Memory B cell (primary cell): Measurements from ENCODE around the gene SLC25A25.
A peak's percentile ranks its signal among the peaks of the same experiment; 100 is the strongest.
"Not testable (repeated sequence)": the region's sequence is repeated elsewhere in the genome, so short reads cannot be mapped to it uniquely, and the experiment has no call there.

ENCODE experiments used
- ATAC-seq: fragments of 150-1000 bp; cut with Tn5 transposase; 2 replicates; pipeline ENCODE4 v1.10.0; 2021; ENCODE audit warnings: low read depth, mild to moderate bottlenecking, moderate library complexity
- DNase-seq, 2 donors: peaks; one replicate each; pipeline ENCODE4 v3.0.0; 2022; ENCODE audit warnings: low spot score in 2 of 2
- H3K27ac Mint-ChIP-seq: one replicate; pipeline ENCODE4 v1.8.0; 2022; ENCODE audit warnings: mild to moderate bottlenecking, moderate library complexity, mixed read lengths
- H3K27me3 Mint-ChIP-seq: one replicate; pipeline ENCODE4 v1.8.0; 2022; ENCODE audit warnings: mixed read lengths
- H3K36me3 Mint-ChIP-seq: one replicate; pipeline ENCODE4 v1.8.0; 2022; ENCODE audit warnings: mild to moderate bottlenecking, mixed read lengths
- H3K4me1 Mint-ChIP-seq: one replicate; pipeline ENCODE4 v1.8.0; 2022; ENCODE audit warnings: mixed read lengths
- H3K4me3 Mint-ChIP-seq: one replicate; pipeline ENCODE4 v1.8.0; 2022; ENCODE audit warnings: mild to moderate bottlenecking, moderate library complexity, mixed read lengths
- H3K9me3 Mint-ChIP-seq: one replicate; pipeline ENCODE4 v1.8.0; 2022; ENCODE audit warnings: mixed read lengths

SLC25A25 gene

DNA sequence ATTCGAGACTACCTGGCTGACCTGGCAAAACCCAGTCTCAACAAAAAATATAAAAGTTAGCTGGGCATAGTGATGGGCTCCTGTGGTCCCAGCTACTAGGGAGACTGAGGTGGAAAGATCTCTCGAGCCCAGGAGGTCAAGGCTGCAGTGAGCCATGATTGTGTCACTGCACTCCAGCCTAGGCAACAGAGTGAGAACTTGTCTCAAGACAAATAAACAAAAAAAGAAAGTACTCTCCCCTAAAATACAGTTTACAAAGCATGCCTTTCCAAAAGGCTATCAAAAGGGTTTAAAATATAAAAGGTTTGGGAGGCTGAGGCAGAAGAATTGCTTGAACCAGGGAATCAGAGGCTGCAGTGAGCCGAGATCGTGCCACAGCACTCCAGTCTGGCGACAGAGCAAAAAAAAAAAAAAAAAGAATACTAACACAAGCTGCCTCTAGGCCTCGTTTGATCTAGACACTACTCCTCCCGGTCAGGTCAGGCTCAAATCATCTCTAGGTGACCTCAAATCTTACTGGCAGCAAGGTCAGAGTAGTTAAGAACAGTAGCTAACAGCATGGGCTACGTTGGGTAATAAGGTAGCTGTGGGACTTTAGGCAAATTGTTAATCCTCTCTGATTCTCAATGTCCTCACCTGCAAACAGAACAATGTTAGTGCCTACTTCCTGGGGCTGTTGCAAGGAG, 10.2 kb upstream of the SLC25A25 start:
- Mint-ChIP-seq H3K4me3 (no peak overlapping the region), H3K4me1 (peaks cover 19% of the 10 kb centered on the region), H3K36me3 (no peaks in the 10 kb centered on the region), H3K9me3 (no peaks in the 10 kb centered on the region), H3K27me3 (peaks cover 2% of the 10 kb centered on the region), H3K27ac (no peak overlapping the region)
- DNase-seq (no peak), ATAC-seq (no peak)

GRCh38 chr9:128059365-128059983, 8.6 kb upstream of the SLC25A25 start:
- Mint-ChIP-seq H3K4me1 (peaks cover 17% of the 10 kb centered on the region), H3K36me3 (no peaks in the 10 kb centered on the region), H3K9me3 (no peaks in the 10 kb centered on the region), H3K27me3 (no peaks in the 10 kb centered on the region), H3K4me3 (no peak overlapping the region), H3K27ac (no peak overlapping the region)
- ATAC-seq: no peak
- DNase-seq: no peak

GRCh38 chr9:128061275-128061960, 6.6 kb upstream of the SLC25A25 start:
- H3K4me3 Mint-ChIP-seq: peak overlapping the region; percentile 56
- H3K9me3 Mint-ChIP-seq: no peaks in the 10 kb centered on the region
- peaks cover 3% of the 10 kb centered on the region for H3K36me3 Mint-ChIP-seq
- peaks cover 32% of the 10 kb centered on the region for H3K4me1 Mint-ChIP-seq
- ATAC-seq (peak; percentile 39), DNase-seq (no peak)
- no peaks in the 10 kb centered on the region for H3K27me3 Mint-ChIP-seq
- peak overlapping the region; percentile 71 for H3K27ac Mint-ChIP-seq

DNA sequence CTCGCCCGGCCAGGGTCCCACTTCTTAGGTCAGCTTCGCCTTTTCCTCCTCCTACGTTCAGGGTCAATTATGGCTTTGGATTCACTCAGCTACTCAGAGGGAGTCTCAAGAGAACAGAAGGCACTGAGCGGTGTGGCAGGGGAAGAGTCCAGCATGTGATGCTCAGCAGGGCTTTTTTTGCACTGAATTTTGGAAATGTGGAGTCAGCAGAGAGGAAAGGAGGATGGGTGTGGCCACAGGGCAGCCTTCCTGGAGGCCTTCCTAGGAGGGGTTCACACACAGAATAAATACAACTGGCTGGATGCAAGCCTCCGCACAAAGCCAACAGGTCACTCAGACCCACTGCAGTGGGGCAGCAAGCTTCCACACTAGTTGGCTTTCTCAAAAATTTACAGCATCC, 5.8 kb upstream of the SLC25A25 start:
- Mint-ChIP-seq H3K9me3 (no peaks in the 10 kb centered on the region), H3K4me1 (peaks cover 32% of the 10 kb centered on the region), H3K27ac (peak overlapping the region; percentile 18), H3K27me3 (no peaks in the 10 kb centered on the region), H3K36me3 (peaks cover 3% of the 10 kb centered on the region), H3K4me3 (peak overlapping the region; percentile 56)
- DNase-seq (no peak), ATAC-seq (no peak)

DNA sequence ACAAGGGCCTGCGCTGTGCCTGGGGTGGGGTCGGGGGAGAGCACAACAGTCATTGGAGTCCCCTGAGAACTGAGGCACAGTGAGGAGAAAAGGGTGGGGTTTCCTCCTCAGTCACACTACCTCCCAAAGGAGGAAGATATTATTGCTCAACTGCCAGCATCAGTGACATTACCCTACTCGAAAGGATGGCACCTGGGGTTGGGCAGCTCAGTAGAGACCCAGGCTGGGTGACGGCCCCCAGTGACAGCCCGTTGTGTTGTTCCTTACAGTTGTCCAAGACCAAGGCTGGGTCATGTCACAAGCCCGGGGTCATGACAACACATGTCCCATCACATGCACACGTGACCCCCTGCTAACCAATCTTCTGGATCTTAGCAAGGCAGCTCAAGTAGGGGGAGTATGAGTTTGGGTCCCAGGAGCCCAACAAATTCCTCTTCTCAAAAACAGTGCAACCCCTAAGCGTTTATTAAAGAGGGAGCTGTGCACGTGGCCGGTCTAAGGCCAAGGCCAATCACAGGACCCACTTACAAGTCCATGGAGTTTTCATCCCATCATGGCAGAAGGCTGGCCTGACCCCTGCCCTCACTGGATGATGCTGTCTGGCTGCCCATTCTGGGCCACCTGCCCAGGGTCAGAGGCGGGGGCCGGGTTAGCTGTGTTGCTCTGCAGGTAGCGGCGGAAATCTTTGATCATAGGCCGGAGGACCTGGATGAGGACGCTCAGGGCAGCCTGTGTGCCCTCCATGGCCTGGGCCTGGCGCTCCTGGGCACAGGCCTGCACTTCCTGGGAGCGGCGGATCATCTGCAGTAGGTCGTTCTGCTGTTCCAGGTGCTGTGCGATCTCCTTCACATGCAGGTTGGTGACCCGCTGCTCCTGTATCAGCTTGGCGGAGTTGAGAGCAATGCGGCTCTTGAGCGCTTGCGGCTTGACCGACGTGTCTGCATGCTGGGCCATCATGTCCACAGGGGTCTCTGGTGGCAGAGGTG, 4.9 kb upstream of the SLC25A25 start:
- H3K4me1 Mint-ChIP-seq: peaks cover 32% of the 10 kb centered on the region
- H3K9me3 Mint-ChIP-seq: no peaks in the 10 kb centered on the region
- no peak for ATAC-seq
- H3K27ac Mint-ChIP-seq: peak overlapping the region; percentile 18
- H3K27me3 Mint-ChIP-seq: no peaks in the 10 kb centered on the region
- DNase-seq: no peak
- H3K4me3 Mint-ChIP-seq: peak overlapping the region; percentile 56
- peaks cover 3% of the 10 kb centered on the region for H3K36me3 Mint-ChIP-seq

GRCh38 chr9:128065907-128066712, 1.9 kb upstream of the SLC25A25 start:
- Mint-ChIP-seq H3K27ac (no peak overlapping the region), H3K9me3 (no peaks in the 10 kb centered on the region), H3K4me1 (peaks cover 43% of the 10 kb centered on the region), H3K4me3 (no peak overlapping the region), H3K36me3 (peaks cover 3% of the 10 kb centered on the region), H3K27me3 (no peaks in the 10 kb centered on the region)
- ATAC-seq (no peak), DNase-seq (no peak)

GRCh38 chr9:128066713-128067644, 1.1 kb upstream of the SLC25A25 start, which contains the start of gene NAIF1:
Gene NAIF1, minus strand, starts transcription at chr9:128067320. Its CDS starts 219 bp downstream, at chr9:128067101.
- peak within 1 kb of the TSS; percentile 85 for H3K4me3 Mint-ChIP-seq
- peaks cover 3% of the 10 kb centered on the region for H3K36me3 Mint-ChIP-seq
- DNase-seq: peak; percentile 94 to 96
- no peak within 1 kb of the TSS for H3K27ac Mint-ChIP-seq
- ATAC-seq: peak; percentile 67
- no peaks in the 10 kb centered on the region for H3K9me3 Mint-ChIP-seq
- peaks cover 41% of the 10 kb centered on the region for H3K4me1 Mint-ChIP-seq
- no peaks in the 10 kb centered on the region for H3K27me3 Mint-ChIP-seq

GRCh38 chr9:128068386-128069205, 564 bp downstream of the SLC25A25 start:
- ATAC-seq (no peak), DNase-seq (peak in 1 of 2 donors; percentile 32)
- Mint-ChIP-seq H3K4me3 (peak overlapping the region; percentile 85), H3K36me3 (peaks cover 3% of the 10 kb centered on the region), H3K27me3 (no peaks in the 10 kb centered on the region), H3K27ac (peak overlapping the region; percentile 64), H3K4me1 (peaks cover 43% of the 10 kb centered on the region), H3K9me3 (no peaks in the 10 kb centered on the region)

DNA sequence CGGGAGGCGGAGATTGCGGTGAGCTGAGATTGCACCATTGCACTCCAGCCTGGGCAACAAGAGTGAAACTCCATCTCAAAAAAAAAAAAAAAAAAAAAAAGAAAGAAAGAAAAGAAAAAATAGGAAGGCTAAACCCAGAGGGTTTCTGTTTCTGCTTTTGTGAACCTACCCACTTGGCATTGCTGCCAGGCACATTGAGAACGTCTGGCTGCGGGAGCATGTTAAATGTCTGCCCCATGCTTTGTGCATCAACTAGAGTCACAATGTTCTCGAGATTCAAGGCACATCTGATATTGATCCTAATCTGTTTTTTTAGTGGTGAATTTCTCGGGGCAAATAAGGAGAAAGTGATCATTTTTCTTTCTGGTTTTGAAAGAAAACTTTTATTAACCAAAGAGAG, 2.8 kb downstream of the SLC25A25 start:
- H3K4me1 Mint-ChIP-seq: peaks cover 33% of the 10 kb centered on the region

GRCh38 chr9:128071475-128071874, 3.4 kb downstream of the SLC25A25 start:
- DNase-seq, ATAC-seq, H3K36me3 Mint-ChIP-seq, H3K9me3 Mint-ChIP-seq, H3K27me3 Mint-ChIP-seq: not testable (repeated sequence)
- H3K27ac Mint-ChIP-seq: peak overlapping the region; percentile 87
- H3K4me3 Mint-ChIP-seq: peak overlapping the region; percentile 52
- peaks cover 27% of the 10 kb centered on the region for H3K4me1 Mint-ChIP-seq

More for the DNA sequence above, 2.8 kb downstream of the SLC25A25 start:
- H3K4me3 Mint-ChIP-seq: no peak overlapping the region
- no peak for ATAC-seq
- H3K27me3 Mint-ChIP-seq: no peaks in the 10 kb centered on the region
- no peak for DNase-seq
- H3K27ac Mint-ChIP-seq: no peak overlapping the region
- no peaks in the 10 kb centered on the region for H3K9me3 Mint-ChIP-seq
- H3K36me3 Mint-ChIP-seq: no peaks in the 10 kb centered on the region

DNA sequence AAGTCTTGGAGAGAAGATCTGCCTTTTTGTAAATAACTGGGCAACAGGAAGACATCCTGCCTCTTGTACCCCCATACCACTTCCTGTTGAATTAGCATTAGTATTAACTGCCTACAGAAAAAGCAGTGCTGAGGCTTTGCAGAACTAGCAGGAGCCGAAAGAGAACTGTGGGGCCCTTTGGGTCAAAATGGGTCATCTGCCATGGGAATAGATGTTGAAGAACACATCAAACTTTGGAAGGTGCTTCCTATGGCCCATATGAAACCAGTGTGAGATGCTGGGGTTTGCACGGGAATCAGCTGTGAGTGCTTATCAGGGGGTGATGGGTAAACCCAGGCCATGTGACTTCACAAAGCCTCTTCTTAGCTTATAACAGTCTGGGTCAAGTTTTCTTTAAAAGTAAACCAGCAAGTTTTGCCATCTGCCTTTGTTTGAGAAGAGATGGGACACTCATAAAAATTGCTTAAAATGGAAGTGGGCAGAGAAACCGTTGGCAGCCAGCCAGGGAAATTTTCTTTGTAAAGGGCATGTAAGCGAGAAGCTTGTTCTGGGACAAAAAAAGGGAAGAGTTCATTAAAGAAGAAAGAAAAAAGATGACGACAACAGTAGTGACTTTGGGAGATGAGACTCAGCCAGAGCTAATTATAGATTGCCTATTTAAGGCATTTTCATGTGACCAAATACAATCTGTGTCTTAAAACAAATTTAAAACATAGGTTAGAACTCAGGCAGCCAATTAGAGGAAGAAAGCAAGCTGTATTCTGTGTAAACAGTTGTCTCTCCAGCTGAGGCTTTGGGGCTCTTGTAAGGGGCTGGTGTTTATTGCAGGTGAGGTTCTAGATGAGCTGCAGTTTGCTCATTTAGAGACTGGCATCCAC, 4.4 kb downstream of the SLC25A25 start:
- H3K4me3 Mint-ChIP-seq: peak overlapping the region; percentile 52
- ATAC-seq: peak; percentile 7
- peaks cover 27% of the 10 kb centered on the region for H3K4me1 Mint-ChIP-seq
- H3K27ac Mint-ChIP-seq: peak overlapping the region; percentile 87
- no peaks in the 10 kb centered on the region for H3K36me3 Mint-ChIP-seq
- peak; percentile 47 to 59 for DNase-seq
- H3K9me3 Mint-ChIP-seq: no peaks in the 10 kb centered on the region
- no peaks in the 10 kb centered on the region for H3K27me3 Mint-ChIP-seq
